ENCODE data around the gene ALDH4A1. TPM values are rescaled to one million over a fixed set of nuclear protein-coding genes. Genes with fewer than 3 reads are reported as not detected.

ALDH4A1 gene
- total and polyA plus RNA-seq, 4 donors = 4.8 to 12.7 (median 9.5) TPM

- DNase-seq = peak; percentile 90 to 92
- 11 to 12% methylated on average over 13 of the region's 13 CpGs for WGBS, 2 donors
- no peaks in the 10 kb centered on the region for H3K4me1 ChIP-seq (ENCODE audit: control insufficient read depth in 1 of 2, insufficient read depth in 2 of 2, low read length in 2 of 2)
These were observed 24.1 kb upstream of the ALDH4A1 start for GRCh38 chr1:18926315-18927081.

GRCh38 chr1:18925279-18925678 lies 22.9 kb upstream of the ALDH4A1 start:
- intact Hi-C loops (cut with DNase I) = no loop called here
- WGBS, 2 donors = 96 to 98% methylated on average over 9 of the region's 9 CpGs
- Histone ChIP-seq H3K27me3 (ENCODE audit: control insufficient read depth in 1 of 2, insufficient read depth in 2 of 2, low read length in 1 of 2) (no peaks in the 10 kb centered on the region), H3K9me3 (ENCODE audit: control insufficient read depth, low read length) (no peaks in the 10 kb centered on the region), H3K4me3 (ENCODE audit: low read length in 2 of 2) (no peak overlapping the region), H3K27ac (ENCODE audit: low read depth in 1 of 2, low read length in 2 of 2) (peak overlapping the region in 1 of 2 donors; percentile 0), H3K36me3 (ENCODE audit: control insufficient read depth in 1 of 2, insufficient read depth in 2 of 2, low read length in 1 of 2) (no peaks in the 10 kb centered on the region), H3K4me1 (ENCODE audit: control insufficient read depth in 1 of 2, insufficient read depth in 2 of 2, low read length in 2 of 2) (no peaks in the 10 kb centered on the region)
- no peak for ATAC-seq (ENCODE audit: low FRiP score)
- DNase-seq = no peak

More at GRCh38 chr1:18926315-18927081, 24.1 kb upstream of the ALDH4A1 start:
- intact Hi-C loops (cut with DNase I) = loop anchor here (1.0 to 2.0 kb wide), 2 partner anchors 22 to 24 kb away; no protein-coding TSS in a partner anchor
- H3K36me3 ChIP-seq (ENCODE audit: control insufficient read depth in 1 of 2, insufficient read depth in 2 of 2, low read length in 1 of 2) = no peaks in the 10 kb centered on the region
- H3K9me3 ChIP-seq (ENCODE audit: control insufficient read depth, low read length) = no peaks in the 10 kb centered on the region
- peak; percentile 67 for ATAC-seq (ENCODE audit: low FRiP score)
- no peaks in the 10 kb centered on the region for H3K27me3 ChIP-seq (ENCODE audit: control insufficient read depth in 1 of 2, insufficient read depth in 2 of 2, low read length in 1 of 2)
- H3K4me3 ChIP-seq (ENCODE audit: low read length in 2 of 2) = no peak overlapping the region
- H3K27ac ChIP-seq (ENCODE audit: low read depth in 1 of 2, low read length in 2 of 2) = peak overlapping the region; percentile 78 to 92

- Histone ChIP-seq H3K27ac (ENCODE audit: low read depth in 1 of 2, low read length in 2 of 2) (peak overlapping the region; percentile 49 to 94), H3K4me3 (ENCODE audit: low read length in 2 of 2) (no peak overlapping the region)
These were observed 21.9 kb upstream of the ALDH4A1 start for GRCh38 chr1:18924221-18924691.

DNA sequence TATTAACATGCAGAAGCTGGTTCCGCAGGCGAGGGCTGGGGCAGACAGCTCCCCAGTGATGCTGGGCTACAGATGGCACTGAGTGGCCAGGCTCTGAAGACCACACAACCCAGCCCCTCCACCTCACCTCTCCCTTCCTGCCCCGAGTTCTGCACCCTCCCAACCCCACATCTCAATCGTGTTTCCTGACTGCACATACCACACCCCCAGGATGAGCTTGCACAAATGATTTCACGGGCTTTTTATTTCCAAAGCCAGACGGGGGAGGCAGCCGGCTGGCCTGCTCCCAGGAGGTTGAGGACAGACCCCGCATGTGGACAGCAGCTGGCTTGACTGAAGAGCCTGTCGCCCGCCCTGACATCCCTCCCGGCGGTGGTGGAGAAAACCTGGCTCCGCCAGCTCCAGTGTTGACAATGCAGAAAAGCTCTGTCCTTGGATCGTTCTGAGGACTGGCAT lies 21.4 kb upstream of the ALDH4A1 start:
- no peak for ATAC-seq (ENCODE audit: low FRiP score)
- intact Hi-C loops (cut with DNase I) = no loop called here
- peak overlapping the region; percentile 49 to 94 for H3K27ac ChIP-seq (ENCODE audit: low read depth in 1 of 2, low read length in 2 of 2)

More at GRCh38 chr1:18924221-18924691, 21.9 kb upstream of the ALDH4A1 start:
- Histone ChIP-seq H3K36me3 (ENCODE audit: control insufficient read depth in 1 of 2, insufficient read depth in 2 of 2, low read length in 1 of 2) (no peaks in the 10 kb centered on the region), H3K27me3 (ENCODE audit: control insufficient read depth in 1 of 2, insufficient read depth in 2 of 2, low read length in 1 of 2) (no peaks in the 10 kb centered on the region), H3K9me3 (ENCODE audit: control insufficient read depth, low read length) (no peaks in the 10 kb centered on the region), H3K4me1 (ENCODE audit: control insufficient read depth in 1 of 2, insufficient read depth in 2 of 2, low read length in 2 of 2) (no peaks in the 10 kb centered on the region)
- intact Hi-C loops (cut with DNase I) = no loop called here
- no peak for ATAC-seq (ENCODE audit: low FRiP score)
- WGBS, 2 donors = 27% methylated on average over 11 of the region's 11 CpGs
- no peak for DNase-seq

GRCh38 chr1:18922848-18923755 lies 20.7 kb upstream of the ALDH4A1 start:
- intact Hi-C loops (cut with DNase I) = no loop called here
- Histone ChIP-seq H3K27me3 (ENCODE audit: control insufficient read depth in 1 of 2, insufficient read depth in 2 of 2, low read length in 1 of 2) (no peaks in the 10 kb centered on the region), H3K36me3 (ENCODE audit: control insufficient read depth in 1 of 2, insufficient read depth in 2 of 2, low read length in 1 of 2) (no peaks in the 10 kb centered on the region), H3K9me3 (ENCODE audit: control insufficient read depth, low read length) (no peaks in the 10 kb centered on the region), H3K4me1 (ENCODE audit: control insufficient read depth in 1 of 2, insufficient read depth in 2 of 2, low read length in 2 of 2) (no peaks in the 10 kb centered on the region), H3K27ac (ENCODE audit: low read depth in 1 of 2, low read length in 2 of 2) (peak overlapping the region; percentile 49 to 94), H3K4me3 (ENCODE audit: low read length in 2 of 2) (no peak overlapping the region)
- ATAC-seq (ENCODE audit: low FRiP score) = no peak
- WGBS, 2 donors = 28 to 29% methylated on average over 18 of the region's 18 CpGs
- no peak for DNase-seq

More for the DNA sequence above, 21.4 kb upstream of the ALDH4A1 start:
- no peaks in the 10 kb centered on the region for H3K9me3 ChIP-seq (ENCODE audit: control insufficient read depth, low read length)
- 11 to 15% methylated on average over 14 of the region's 14 CpGs for WGBS, 2 donors
- DNase-seq = no peak
- H3K4me1 ChIP-seq (ENCODE audit: control insufficient read depth in 1 of 2, insufficient read depth in 2 of 2, low read length in 2 of 2) = no peaks in the 10 kb centered on the region
- no peak overlapping the region for H3K4me3 ChIP-seq (ENCODE audit: low read length in 2 of 2)
- H3K27me3 ChIP-seq (ENCODE audit: control insufficient read depth in 1 of 2, insufficient read depth in 2 of 2, low read length in 1 of 2) = no peaks in the 10 kb centered on the region
- no peaks in the 10 kb centered on the region for H3K36me3 ChIP-seq (ENCODE audit: control insufficient read depth in 1 of 2, insufficient read depth in 2 of 2, low read length in 1 of 2)

- H3K27me3 ChIP-seq (ENCODE audit: control insufficient read depth in 1 of 2, insufficient read depth in 2 of 2, low read length in 1 of 2) = no peaks in the 10 kb centered on the region
- H3K4me3 ChIP-seq (ENCODE audit: low read length in 2 of 2) = no peak overlapping the region
- no peaks in the 10 kb centered on the region for H3K36me3 ChIP-seq (ENCODE audit: control insufficient read depth in 1 of 2, insufficient read depth in 2 of 2, low read length in 1 of 2)
- H3K27ac ChIP-seq (ENCODE audit: low read depth in 1 of 2, low read length in 2 of 2) = peak overlapping the region; percentile 72 to 94
- intact Hi-C loops (cut with DNase I) = no loop called here
- ATAC-seq (ENCODE audit: low FRiP score) (peak; percentile 88), DNase-seq (peak; percentile 89 to 92)
- WGBS, 2 donors = 2% methylated on average over 8 of the region's 8 CpGs
- no peaks in the 10 kb centered on the region for H3K9me3 ChIP-seq (ENCODE audit: control insufficient read depth, low read length)
- H3K4me1 ChIP-seq (ENCODE audit: control insufficient read depth in 1 of 2, insufficient read depth in 2 of 2, low read length in 2 of 2) = no peaks in the 10 kb centered on the region
These were observed 20.0 kb upstream of the ALDH4A1 start for GRCh38 chr1:18922319-18922726.

- Histone ChIP-seq H3K27ac (ENCODE audit: low read depth in 1 of 2, low read length in 2 of 2) (peak overlapping the region; percentile 67 to 72), H3K4me1 (ENCODE audit: control insufficient read depth in 1 of 2, insufficient read depth in 2 of 2, low read length in 2 of 2) (no peaks in the 10 kb centered on the region), H3K27me3 (ENCODE audit: control insufficient read depth in 1 of 2, insufficient read depth in 2 of 2, low read length in 1 of 2) (no peaks in the 10 kb centered on the region), H3K9me3 (ENCODE audit: control insufficient read depth, low read length) (no peaks in the 10 kb centered on the region), H3K36me3 (ENCODE audit: control insufficient read depth in 1 of 2, insufficient read depth in 2 of 2, low read length in 1 of 2) (no peaks in the 10 kb centered on the region), H3K4me3 (ENCODE audit: low read length in 2 of 2) (no peak overlapping the region)
- no peak for DNase-seq
- WGBS, 2 donors = 25 to 29% methylated on average over 17 of the region's 17 CpGs
- intact Hi-C loops (cut with DNase I) = loop anchor here in 1 of 2 donors (2.0 kb wide), 1 partner anchor 91 kb away; no protein-coding TSS in a partner anchor
- ATAC-seq (ENCODE audit: low FRiP score) = no peak
These were observed 19.3 kb upstream of the ALDH4A1 start for GRCh38 chr1:18921516-18922251.

- no peak for DNase-seq
- Histone ChIP-seq H3K4me3 (ENCODE audit: low read length in 2 of 2) (no peak overlapping the region), H3K27ac (ENCODE audit: low read depth in 1 of 2, low read length in 2 of 2) (no peak overlapping the region), H3K4me1 (ENCODE audit: control insufficient read depth in 1 of 2, insufficient read depth in 2 of 2, low read length in 2 of 2) (no peaks in the 10 kb centered on the region), H3K9me3 (ENCODE audit: control insufficient read depth, low read length) (no peaks in the 10 kb centered on the region), H3K36me3 (ENCODE audit: control insufficient read depth in 1 of 2, insufficient read depth in 2 of 2, low read length in 1 of 2) (no peaks in the 10 kb centered on the region), H3K27me3 (ENCODE audit: control insufficient read depth in 1 of 2, insufficient read depth in 2 of 2, low read length in 1 of 2) (no peaks in the 10 kb centered on the region)
- intact Hi-C loops (cut with DNase I) = loop anchor here in 1 of 2 donors (2.0 kb wide), 1 partner anchor 92 kb away; no protein-coding TSS in a partner anchor
- WGBS, 2 donors = 85 to 87% methylated on average over 7 of the region's 7 CpGs
- ATAC-seq (ENCODE audit: low FRiP score) = no peak
These were observed 18.6 kb upstream of the ALDH4A1 start for GRCh38 chr1:18920931-18921330.
